Upper lobe of left lung (tissue), 4 donors: Measurements from ENCODE around the gene WDR48.

Experiments
- EP300 ChIP-seq, 4 donors: sonication (generic); formaldehyde crosslinking; IDR thresholded peaks; one replicate each; pipeline ENCODE4 v1.5.1; 2017; ENCODE audit warnings: antibody characterized with exemption in 4 of 4, control low read depth in 2 of 4
- POLR2A ChIP-seq, 4 donors: fragments of 450-650 bp; IDR thresholded peaks; one replicate each; pipeline ENCODE4 v1.5.1; 2016 to 2017; ENCODE audit warnings: antibody characterized with exemption in 4 of 4, mild to moderate bottlenecking in 2 of 4
- POLR2AphosphoS5 ChIP-seq, 2 donors: sonication (generic); formaldehyde crosslinking; IDR thresholded peaks; one replicate each; pipeline ENCODE4 v1.5.1; 2017; ENCODE audit warnings: antibody characterized with exemption in 2 of 2
- TF ChIP-seq, protein P1 (sequence below), 6 experiments: fragments of 450-650 bp in 4 of 6; fragments of 200-600 bp in 2 of 6; sonication (generic) in 2 of 6; IDR thresholded peaks; one replicate each; pipeline ENCODE4 v1.5.1; 2016 to 2019; ENCODE audit warnings: antibody characterized with exemption in 6 of 6

DNA sequence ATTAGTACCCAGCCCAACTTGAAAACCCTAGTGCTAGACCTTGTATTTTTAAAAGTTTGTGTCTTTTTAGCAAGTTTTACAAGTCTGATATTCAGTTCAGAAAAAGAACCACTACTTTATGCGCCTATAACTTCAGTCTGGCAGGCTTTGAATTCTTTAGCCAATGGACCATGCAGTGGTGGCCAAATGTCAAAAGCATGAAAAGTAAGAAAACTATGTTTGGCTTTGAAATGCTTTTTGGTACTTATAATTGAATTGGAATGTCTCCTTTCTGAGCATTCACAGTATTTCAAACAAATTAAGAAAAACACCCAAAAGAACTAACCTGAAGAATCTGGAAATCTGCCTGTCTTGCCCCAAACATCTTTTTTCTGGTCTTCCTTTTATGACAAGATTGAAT lies 12.8 kb downstream of the WDR48 start:
- no peak for TF ChIP-seq POLR2A (IDR thresholded peaks at IDR 0.05)
- TF ChIP-seq, protein P1, sequence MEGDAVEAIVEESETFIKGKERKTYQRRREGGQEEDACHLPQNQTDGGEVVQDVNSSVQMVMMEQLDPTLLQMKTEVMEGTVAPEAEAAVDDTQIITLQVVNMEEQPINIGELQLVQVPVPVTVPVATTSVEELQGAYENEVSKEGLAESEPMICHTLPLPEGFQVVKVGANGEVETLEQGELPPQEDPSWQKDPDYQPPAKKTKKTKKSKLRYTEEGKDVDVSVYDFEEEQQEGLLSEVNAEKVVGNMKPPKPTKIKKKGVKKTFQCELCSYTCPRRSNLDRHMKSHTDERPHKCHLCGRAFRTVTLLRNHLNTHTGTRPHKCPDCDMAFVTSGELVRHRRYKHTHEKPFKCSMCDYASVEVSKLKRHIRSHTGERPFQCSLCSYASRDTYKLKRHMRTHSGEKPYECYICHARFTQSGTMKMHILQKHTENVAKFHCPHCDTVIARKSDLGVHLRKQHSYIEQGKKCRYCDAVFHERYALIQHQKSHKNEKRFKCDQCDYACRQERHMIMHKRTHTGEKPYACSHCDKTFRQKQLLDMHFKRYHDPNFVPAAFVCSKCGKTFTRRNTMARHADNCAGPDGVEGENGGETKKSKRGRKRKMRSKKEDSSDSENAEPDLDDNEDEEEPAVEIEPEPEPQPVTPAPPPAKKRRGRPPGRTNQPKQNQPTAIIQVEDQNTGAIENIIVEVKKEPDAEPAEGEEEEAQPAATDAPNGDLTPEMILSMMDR (IDR thresholded peaks at IDR 0.05): no peak
- TF ChIP-seq POLR2AphosphoS5 (IDR thresholded peaks at IDR 0.05): no peak
- TF ChIP-seq EP300 (IDR thresholded peaks at IDR 0.05): no peak
